WTC11 (cell line): ENCODE measurements around the gene CLHC1.

Experiments
- CTCF ChIP-seq: fragments of 200-600 bp; IDR thresholded peaks from 2 replicates; pipeline ENCODE4 v1.8.0; 2022; ENCODE audit warnings: antibody characterized with exemption
- JUN ChIP-seq: sonication (generic); formaldehyde crosslinking; IDR thresholded peaks from 2 replicates; pipeline ENCODE4 v1.8.0; 2023; ENCODE audit warnings: mild to moderate bottlenecking, missing genetic modification reagents
- MYBL2 ChIP-seq: sonication (generic); formaldehyde crosslinking; IDR thresholded peaks from 2 replicates; pipeline ENCODE4 v1.8.1; 2023; ENCODE audit warnings: mild to moderate bottlenecking, moderate library complexity, missing genetic modification reagents

- TF ChIP-seq JUN (CRISPR knock-in tag) = no peak
- TF ChIP-seq MYBL2 (CRISPR knock-in tag) = no peak
- TF ChIP-seq CTCF = no peak
Measured at GRCh38 chr2:55142518-55142917, 89.6 kb downstream of the CLHC1 start.
